Activated T-cell treated with anti-CD3 and anti-CD28 coated beads, Interleukin-2, amount 50 U/mL, for 72 hours (primary cell): Measurements from ENCODE around the gene SLC43A1. TPM values are rescaled to one million over a fixed set of nuclear protein-coding genes. Genes with fewer than 3 reads are reported as not detected.
A peak's percentile ranks its signal among the peaks of the same experiment; 100 is the strongest.

ENCODE experiments used
- ATAC-seq, 2 donors: fragments of 150-1000 bp; cut with Tn5 transposase; replicated peaks in 1 of 2; 2 replicates each; pipeline ENCODE4 v1.10.0; 2021; ENCODE audit warnings: moderate library complexity in 2 of 2, mild to moderate bottlenecking in 1 of 2
- DNase-seq, 2 donors: peaks; one replicate each; pipeline ENCODE4 v3.0.0; 2021 to 2022; ENCODE audit warnings: mixed read lengths in 1 of 2
- H3K27ac Mint-ChIP-seq: one replicate; pipeline ENCODE4 v1.8.0; 2022; ENCODE audit warnings: mild to moderate bottlenecking, moderate library complexity, mixed read lengths
- H3K27me3 Mint-ChIP-seq: one replicate; pipeline ENCODE4 v1.8.0; 2022; ENCODE audit warnings: low read depth, mixed read lengths
- H3K36me3 Mint-ChIP-seq, 2 donors: one replicate each; pipeline ENCODE4 v1.8.0; 2022; ENCODE audit warnings: mixed read lengths in 2 of 2, mild to moderate bottlenecking in 1 of 2; ENCODE audit not compliant: insufficient read depth in 2 of 2
- H3K4me1 Mint-ChIP-seq: one replicate; pipeline ENCODE4 v1.8.0; 2022; ENCODE audit warnings: low read depth, mixed read lengths
- H3K4me3 Mint-ChIP-seq, 2 donors: one replicate each; pipeline ENCODE4 v1.8.0; 2022; ENCODE audit warnings: mild to moderate bottlenecking in 2 of 2, mixed read lengths in 2 of 2, moderate library complexity in 2 of 2
- H3K9me3 Mint-ChIP-seq, 2 donors: one replicate each; pipeline ENCODE4 v1.8.0; 2022; ENCODE audit warnings: mixed read lengths in 2 of 2
- total RNA-seq, 2 donors: library from RNA; stranded (reverse); gene quantifications; one replicate each; pipeline ENCODE4 v1.2.3, GENCODE V29; 2022

The SLC43A1 gene
- total RNA-seq, 2 donors from 2014 or later, result 43.6 to 53.9 TPM

DNA sequence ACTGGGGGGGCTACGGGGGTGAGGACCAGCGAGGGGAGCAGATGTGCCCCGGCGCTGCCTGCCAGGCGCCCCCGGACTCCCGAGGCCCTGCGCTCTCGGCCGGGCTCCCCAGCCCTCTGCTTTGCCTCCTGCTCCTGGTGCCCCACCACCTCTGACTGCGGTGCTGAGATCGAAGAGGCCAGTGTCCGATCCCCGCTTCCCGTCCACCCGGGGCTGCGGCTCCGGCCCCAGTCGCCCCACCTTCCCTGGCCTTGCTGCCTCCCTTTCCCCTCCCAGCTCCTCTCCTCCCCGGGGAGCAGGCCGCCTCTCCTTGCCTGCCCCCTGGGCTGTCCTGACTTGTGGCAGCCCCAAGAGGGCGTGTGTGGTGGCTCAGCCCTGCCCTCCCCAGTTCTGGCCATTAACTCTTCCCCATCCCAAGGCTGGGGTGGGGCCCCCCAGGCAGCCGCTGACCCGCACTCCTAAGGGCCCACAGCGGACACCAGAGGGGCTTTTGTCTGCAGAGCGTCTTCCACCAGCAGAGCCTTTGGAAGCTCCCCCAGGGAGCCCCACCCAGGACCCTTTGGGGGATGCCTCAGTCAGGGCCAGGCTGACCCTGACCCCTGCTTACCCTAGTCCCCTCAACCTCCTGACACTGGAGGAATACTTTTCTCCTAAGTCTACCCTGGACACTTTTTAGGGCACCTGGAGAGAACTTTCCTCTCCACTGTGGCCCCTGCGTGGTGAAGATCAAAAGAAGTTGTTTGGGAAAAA is 38.6 kb downstream of the SLC43A1 start:
- no peaks in the 10 kb centered on the region for H3K36me3 Mint-ChIP-seq
- peaks cover 33% of the 10 kb centered on the region for H3K27me3 Mint-ChIP-seq
- H3K27ac Mint-ChIP-seq, result no peak overlapping the region
- H3K4me3 Mint-ChIP-seq, result peak overlapping the region; percentile 65 to 80
- no peaks in the 10 kb centered on the region for H3K9me3 Mint-ChIP-seq
- peak; percentile 61 to 65 for ATAC-seq
- peaks cover 42% of the 10 kb centered on the region for H3K4me1 Mint-ChIP-seq
- DNase-seq, result peak; percentile 40 to 42

GRCh38 chr11:57476047-57476756 is 39.3 kb downstream of the SLC43A1 start:
- Mint-ChIP-seq H3K27ac (no peak overlapping the region), H3K4me1 (peaks cover 42% of the 10 kb centered on the region), H3K36me3 (no peaks in the 10 kb centered on the region), H3K4me3 (peak overlapping the region; percentile 65 to 80), H3K27me3 (peaks cover 26% of the 10 kb centered on the region), H3K9me3 (no peaks in the 10 kb centered on the region)
- DNase-seq, result peak; percentile 28 to 42
- peak; percentile 43 to 47 for ATAC-seq

- Mint-ChIP-seq H3K27me3 (peaks cover 20% of the 10 kb centered on the region), H3K4me1 (peaks cover 42% of the 10 kb centered on the region), H3K27ac (no peak overlapping the region), H3K36me3 (no peaks in the 10 kb centered on the region), H3K4me3 (peak overlapping the region; percentile 65 to 80), H3K9me3 (no peaks in the 10 kb centered on the region)
- ATAC-seq (no peak), DNase-seq (no peak)
Measured at GRCh38 chr11:57475671-57476046, 39.8 kb downstream of the SLC43A1 start.

DNA sequence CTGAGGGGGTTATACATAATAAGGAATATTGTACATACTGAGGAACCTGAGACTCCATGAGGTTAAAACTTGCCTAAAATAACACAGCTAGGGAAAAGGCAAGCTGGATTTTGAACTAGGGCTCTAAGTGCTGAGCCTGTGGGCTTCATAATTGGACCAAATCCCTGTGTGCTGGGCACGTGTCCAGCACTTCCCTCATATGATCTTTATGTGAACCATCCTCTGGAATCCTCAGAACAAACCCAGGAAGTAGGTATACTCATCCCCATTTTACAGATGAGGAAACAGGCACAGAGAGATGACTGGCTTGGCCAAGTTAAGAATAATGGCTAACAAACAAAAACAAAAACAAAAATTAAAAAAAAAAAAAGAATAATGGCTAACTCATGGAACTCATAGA is 40.3 kb downstream of the SLC43A1 start:
- peaks cover 38% of the 10 kb centered on the region for H3K4me1 Mint-ChIP-seq
- DNase-seq (no peak), ATAC-seq (no peak)
- no peaks in the 10 kb centered on the region for H3K9me3 Mint-ChIP-seq
- no peak overlapping the region for H3K27ac Mint-ChIP-seq
- no peaks in the 10 kb centered on the region for H3K36me3 Mint-ChIP-seq
- peak overlapping the region in 1 of 2 donors; percentile 17 for H3K4me3 Mint-ChIP-seq
- peaks cover 16% of the 10 kb centered on the region for H3K27me3 Mint-ChIP-seq

DNA sequence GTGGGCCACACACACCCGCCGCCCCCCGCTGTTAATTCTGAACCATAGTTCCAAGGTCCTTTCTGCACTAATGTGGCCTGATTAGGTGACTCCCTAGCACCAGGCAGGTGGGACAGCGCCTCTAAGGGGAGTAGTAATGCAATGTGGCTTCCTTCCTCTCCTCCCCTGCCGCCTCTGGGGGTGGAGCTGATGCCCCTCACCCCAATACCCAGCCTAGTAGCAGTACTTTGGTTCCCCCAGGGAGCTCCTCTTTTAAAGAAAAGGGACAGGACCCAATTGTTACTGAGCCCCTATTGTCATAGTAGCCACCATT is 40.7 kb downstream of the SLC43A1 start:
- H3K36me3 Mint-ChIP-seq, result no peaks in the 10 kb centered on the region
- DNase-seq (no peak), ATAC-seq (no peak)
- H3K9me3 Mint-ChIP-seq, result no peaks in the 10 kb centered on the region
- H3K4me1 Mint-ChIP-seq, result peaks cover 36% of the 10 kb centered on the region
- H3K27me3 Mint-ChIP-seq, result peaks cover 16% of the 10 kb centered on the region
- no peak overlapping the region for H3K4me3 Mint-ChIP-seq
- no peak overlapping the region for H3K27ac Mint-ChIP-seq

GRCh38 chr11:57474017-57474802 is 41.3 kb downstream of the SLC43A1 start:
- Mint-ChIP-seq H3K27ac (peak overlapping the region; percentile 4), H3K4me1 (peaks cover 36% of the 10 kb centered on the region), H3K9me3 (no peaks in the 10 kb centered on the region), H3K36me3 (no peaks in the 10 kb centered on the region), H3K27me3 (peaks cover 16% of the 10 kb centered on the region), H3K4me3 (peak overlapping the region; percentile 30 to 56)
- ATAC-seq (peak; percentile 53 to 65), DNase-seq (peak; percentile 34 to 47)

DNA sequence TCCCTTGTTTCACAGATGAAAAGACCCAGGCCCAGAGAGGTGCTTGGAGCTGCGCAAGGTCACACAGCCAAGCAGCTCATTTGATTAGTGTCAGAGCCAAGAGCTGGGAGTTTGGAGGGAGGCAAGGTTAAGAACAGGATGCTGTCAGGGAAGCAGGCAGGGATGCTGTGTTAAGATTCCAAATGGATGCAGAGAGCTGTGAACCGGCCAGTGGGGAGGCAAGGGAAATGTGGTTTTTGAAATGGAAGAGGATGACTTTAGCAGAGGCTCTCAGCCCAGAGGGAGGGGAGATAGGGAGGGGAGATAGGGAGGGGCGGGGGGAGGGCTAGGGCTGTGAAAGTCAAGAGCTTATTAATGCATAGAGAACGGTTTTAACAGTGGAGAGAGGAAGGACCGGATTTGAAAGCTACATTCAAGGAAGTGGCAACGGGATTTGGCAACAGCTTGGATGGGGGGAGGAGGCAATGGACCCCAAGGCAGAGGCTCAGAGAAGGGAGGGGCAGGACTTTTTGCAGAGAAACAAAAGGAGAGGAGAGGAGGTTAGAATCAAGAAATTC is 42.1 kb downstream of the SLC43A1 start:
- peaks cover 15% of the 10 kb centered on the region for H3K27me3 Mint-ChIP-seq
- peaks cover 36% of the 10 kb centered on the region for H3K4me1 Mint-ChIP-seq
- no peaks in the 10 kb centered on the region for H3K9me3 Mint-ChIP-seq
- no peak overlapping the region for H3K27ac Mint-ChIP-seq
- ATAC-seq (no peak), DNase-seq (no peak)
- no peak overlapping the region for H3K4me3 Mint-ChIP-seq
- H3K36me3 Mint-ChIP-seq, result no peaks in the 10 kb centered on the region

GRCh38 chr11:57471496-57471895 is 44.0 kb downstream of the SLC43A1 start:
- H3K36me3 Mint-ChIP-seq, result no peaks in the 10 kb centered on the region
- peaks cover 23% of the 10 kb centered on the region for H3K4me1 Mint-ChIP-seq
- no peaks in the 10 kb centered on the region for H3K9me3 Mint-ChIP-seq
- no peaks in the 10 kb centered on the region for H3K27me3 Mint-ChIP-seq
- no peak overlapping the region for H3K27ac Mint-ChIP-seq
- ATAC-seq, result no peak
- H3K4me3 Mint-ChIP-seq, result no peak overlapping the region
- no peak for DNase-seq

GRCh38 chr11:57469268-57469667 is 46.2 kb downstream of the SLC43A1 start:
- Mint-ChIP-seq H3K4me1 (peaks cover 12% of the 10 kb centered on the region), H3K4me3 (no peak overlapping the region), H3K27ac (no peak overlapping the region), H3K36me3 (no peaks in the 10 kb centered on the region), H3K27me3 (no peaks in the 10 kb centered on the region), H3K9me3 (no peaks in the 10 kb centered on the region)
- ATAC-seq, result no peak
- no peak for DNase-seq

DNA sequence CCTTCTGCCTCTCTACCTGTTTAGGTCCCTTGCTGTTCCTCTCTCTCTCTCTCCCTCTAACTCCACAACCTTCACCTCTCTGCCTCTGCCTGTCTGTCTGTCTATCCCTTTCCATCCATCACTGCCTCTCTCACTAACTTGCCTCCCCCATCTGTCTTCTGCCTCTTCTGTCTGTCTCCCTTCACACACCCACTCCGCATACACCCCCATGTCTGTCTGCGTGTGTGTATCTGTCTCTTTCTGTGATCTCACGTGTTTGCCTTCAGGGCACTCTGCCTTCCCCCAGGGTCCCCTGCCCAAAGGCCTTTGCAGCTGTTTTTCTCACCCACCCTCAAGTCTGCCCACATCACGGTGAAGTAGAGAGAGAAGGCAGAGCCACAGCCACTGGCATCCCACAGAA is 47.2 kb downstream of the SLC43A1 start:
- Mint-ChIP-seq H3K27me3 (peaks cover 8% of the 10 kb centered on the region), H3K27ac (no peak overlapping the region), H3K36me3 (no peaks in the 10 kb centered on the region), H3K9me3 (no peaks in the 10 kb centered on the region), H3K4me3 (no peak overlapping the region), H3K4me1 (peaks cover 2% of the 10 kb centered on the region)
- DNase-seq, result no peak
- ATAC-seq, result no peak

GRCh38 chr11:57467508-57468157 is 47.9 kb downstream of the SLC43A1 start:
- no peak overlapping the region for H3K27ac Mint-ChIP-seq
- no peaks in the 10 kb centered on the region for H3K4me1 Mint-ChIP-seq
- no peaks in the 10 kb centered on the region for H3K36me3 Mint-ChIP-seq
- peaks cover 15% of the 10 kb centered on the region for H3K27me3 Mint-ChIP-seq
- H3K9me3 Mint-ChIP-seq, result no peaks in the 10 kb centered on the region
- DNase-seq, result no peak
- no peak for ATAC-seq
- H3K4me3 Mint-ChIP-seq, result no peak overlapping the region

DNA sequence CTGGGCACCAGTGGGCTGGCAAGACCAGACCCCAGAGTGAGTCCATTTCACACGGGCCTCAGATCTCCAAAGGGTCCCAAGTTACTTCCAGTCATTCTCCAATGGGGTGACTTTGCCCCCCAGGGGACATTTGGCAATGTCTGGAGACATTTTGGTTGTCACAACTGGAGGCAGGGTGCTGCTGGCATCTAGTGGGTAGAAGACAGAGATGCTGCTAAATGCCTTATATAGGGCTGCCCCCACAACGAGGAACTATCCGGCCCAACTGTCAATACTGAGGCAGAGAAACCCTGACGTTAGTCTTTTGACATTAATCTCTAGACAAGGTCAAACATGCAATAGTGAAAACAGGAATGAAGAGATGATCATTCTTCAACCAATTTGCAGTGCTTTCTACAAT is 48.8 kb downstream of the SLC43A1 start:
- ATAC-seq (no peak), DNase-seq (no peak)
- H3K27ac Mint-ChIP-seq, result no peak overlapping the region
- H3K36me3 Mint-ChIP-seq, result no peaks in the 10 kb centered on the region
- peaks cover 23% of the 10 kb centered on the region for H3K27me3 Mint-ChIP-seq
- no peak overlapping the region for H3K4me3 Mint-ChIP-seq
- no peaks in the 10 kb centered on the region for H3K4me1 Mint-ChIP-seq
- no peaks in the 10 kb centered on the region for H3K9me3 Mint-ChIP-seq
